Body of pancreas (tissue), 4 donors: Measurements from ENCODE around the gene MYO7B.

ENCODE experiments used
- CTCF ChIP-seq, 7 experiments: fragments of 450-650 bp in 4 of 7; fragments of 200-600 bp in 3 of 7; sonication (generic) in 3 of 7; IDR thresholded peaks; one replicate each; pipeline ENCODE4 v1.5.1; 2016 to 2019; ENCODE audit warnings: antibody characterized with exemption in 7 of 7
- POLR2A ChIP-seq, 3 donors: fragments of 450-650 bp; IDR thresholded peaks; one replicate each; pipeline ENCODE4 v1.6.1; 2016; ENCODE audit warnings: antibody characterized with exemption in 3 of 3, mild to moderate bottlenecking in 2 of 3

- no peak for TF ChIP-seq POLR2A (IDR thresholded peaks at IDR 0.05)
- no peak for TF ChIP-seq CTCF (IDR thresholded peaks at IDR 0.05)
These were observed 25.4 kb upstream of the MYO7B start for GRCh38 chr2:127510073-127510472.
